Ovary (tissue), 9 donors: ENCODE measurements around the gene CLTB. TPM values are rescaled to one million over a fixed set of nuclear protein-coding genes. Genes with fewer than 3 reads are reported as not detected.

Experiments
- DNase-seq, 5 donors: peaks; one replicate each; pipeline ENCODE4 v3.0.0-alpha.2; 2019 to 2020
- H3K27ac ChIP-seq, 2 donors: fragments of 200-600 bp; one replicate each; pipeline versions ENCODE4 v1.5.1 to v1.8.0; 2019 to 2022
- H3K27me3 ChIP-seq: fragments of 200-600 bp; one replicate; pipeline ENCODE4 v1.8.0; 2022
- H3K36me3 ChIP-seq: fragments of 200-600 bp; sonication (generic); one replicate; pipeline ENCODE4 v1.5.1; 2019
- H3K4me1 ChIP-seq: one replicate; pipeline ENCODE4 v1.8.1; 2013; ENCODE audit warnings: mild to moderate bottlenecking, moderate library complexity; ENCODE audit not compliant: insufficient read depth
- H3K4me3 ChIP-seq: fragments of 200-600 bp; sonication (generic); one replicate; pipeline ENCODE4 v1.5.1; 2017
- H3K9me3 ChIP-seq, 2 donors: fragments of 200-600 bp in 1 of 2; sonication (generic) in 1 of 2; one replicate each; pipeline versions ENCODE4 v1.5.1 to v1.8.1; 2013 to 2019; ENCODE audit warnings: mild to moderate bottlenecking in 1 of 2, moderate library complexity in 1 of 2
- EP300 ChIP-seq: sonication (generic); formaldehyde crosslinking; IDR thresholded peaks from one replicate; pipeline ENCODE4 v1.6.1; 2017; ENCODE audit warnings: antibody characterized with exemption
- POLR2A ChIP-seq: fragments of 450-650 bp; IDR thresholded peaks from one replicate; pipeline ENCODE4 v1.6.1; 2017; ENCODE audit warnings: antibody characterized with exemption, mild to moderate bottlenecking, moderate library complexity
- WGBS, 3 donors: extraction: QIAGEN DNeasy Blood & Tissue Kit in 1 of 3; methylation state at CpG; one replicate each; pipeline versions ENCODE4 v1.1.5 to v1.1.7; 2013 to 2017; 5-methylcytosine and 5-hydroxymethylcytosine counted together
- intact Hi-C, 4 donors: fragments of 100-400 bp; cut with DNase I; formaldehyde crosslinking; loops; one replicate each; pipeline versions ENCODE4 v1.11.0 to v1.15.1; 2022 to 2023
- polyA plus RNA-seq, 2 donors: library from polyadenylated mRNA; stranded (reverse); fragments of 200-250 nt in 1 of 2; fragments of 350-450 nt in 1 of 2; fragmentation: Illumina TruSeq in 1 of 2; extraction: RNeasy Lipid Tissue Mini Kit (QIAGEN cat#74804) in 1 of 2; gene quantifications; one replicate each; pipeline ENCODE4 v1.2.3, GENCODE V29; 2013 to 2014
- total RNA-seq, 7 donors: library from RNA; depleted of rRNA in 2 of 7; stranded (reverse); fragments of >200 nt in 2 of 7; fragmentation: NEBNext Ultra II Directional in 3 of 7; extraction: Animal tissue kit (Norgen Biotek cat#: 25700) in 3 of 7; gene quantifications; one replicate each; pipeline versions ENCODE4 v1.1.0 to v1.2.4, GENCODE V29; 2016 to 2023
- TF ChIP-seq, protein P1 (sequence below), 3 donors: fragments of 450-650 bp in 2 of 3; fragments of 200-600 bp in 1 of 3; IDR thresholded peaks; one replicate each; pipeline versions ENCODE4 v1.5.1 to v1.8.0; 2016 to 2022; ENCODE audit warnings: antibody characterized with exemption in 3 of 3, mild to moderate bottlenecking in 1 of 3
- donor health status: DM: no; HTN: no; CAD: no; lungs with moderate emphysema.
- donor health status: DM: no; HTN: no; CAD: no.
- donor health status: Bipolar disorder and iron deficiency.
- donor health status: DM: yes; HTN: yes; CAD: no.
- donor health status: DM: no; HTN: no; CAD: no.
- donor health status: DM: yes; HTN: yes; CAD: no.

The CLTB gene
- total and polyA plus RNA-seq, 9 donors: 35.9 to 138 (median 112) TPM

- TF ChIP-seq POLR2A (no peak), EP300 (no peak)
- TF ChIP-seq, protein P1, sequence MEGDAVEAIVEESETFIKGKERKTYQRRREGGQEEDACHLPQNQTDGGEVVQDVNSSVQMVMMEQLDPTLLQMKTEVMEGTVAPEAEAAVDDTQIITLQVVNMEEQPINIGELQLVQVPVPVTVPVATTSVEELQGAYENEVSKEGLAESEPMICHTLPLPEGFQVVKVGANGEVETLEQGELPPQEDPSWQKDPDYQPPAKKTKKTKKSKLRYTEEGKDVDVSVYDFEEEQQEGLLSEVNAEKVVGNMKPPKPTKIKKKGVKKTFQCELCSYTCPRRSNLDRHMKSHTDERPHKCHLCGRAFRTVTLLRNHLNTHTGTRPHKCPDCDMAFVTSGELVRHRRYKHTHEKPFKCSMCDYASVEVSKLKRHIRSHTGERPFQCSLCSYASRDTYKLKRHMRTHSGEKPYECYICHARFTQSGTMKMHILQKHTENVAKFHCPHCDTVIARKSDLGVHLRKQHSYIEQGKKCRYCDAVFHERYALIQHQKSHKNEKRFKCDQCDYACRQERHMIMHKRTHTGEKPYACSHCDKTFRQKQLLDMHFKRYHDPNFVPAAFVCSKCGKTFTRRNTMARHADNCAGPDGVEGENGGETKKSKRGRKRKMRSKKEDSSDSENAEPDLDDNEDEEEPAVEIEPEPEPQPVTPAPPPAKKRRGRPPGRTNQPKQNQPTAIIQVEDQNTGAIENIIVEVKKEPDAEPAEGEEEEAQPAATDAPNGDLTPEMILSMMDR (IDR thresholded peaks at IDR 0.05): no peak
- Histone ChIP-seq H3K27ac (peak overlapping the region in 1 of 2 donors; percentile 45), H3K9me3 (no peaks in the 10 kb centered on the region), H3K27me3 (no peaks in the 10 kb centered on the region), H3K4me1 (peaks cover 8% of the 10 kb centered on the region), H3K36me3 (no peaks in the 10 kb centered on the region), H3K4me3 (no peak overlapping the region)
- no peak for DNase-seq
- intact Hi-C loops: loop anchor here in 1 of 4 donors (10.0 kb wide), 1 partner anchor 132 kb away; the partner anchor contains the start of gene CDHR2
- WGBS, 3 donors: 32 to 70% (median 68%) methylated on average over 2 of the region's 2 CpGs
Observed at GRCh38 chr5:176413255-176413565, 3.1 kb downstream of the CLTB start.

- Histone ChIP-seq H3K9me3 (no peaks in the 10 kb centered on the region), H3K36me3 (no peaks in the 10 kb centered on the region), H3K27ac (no peak overlapping the region), H3K27me3 (no peaks in the 10 kb centered on the region), H3K4me1 (peaks cover 11% of the 10 kb centered on the region), H3K4me3 (no peak overlapping the region)
- DNase-seq: no peak
- WGBS, 3 donors: 63 to 77% (median 75%) methylated on average over 10 of the region's 10 CpGs
- TF ChIP-seq EP300 (no peak), POLR2A (no peak)
- TF ChIP-seq, protein P1 (IDR thresholded peaks at IDR 0.05): no peak
- intact Hi-C loops: loop anchor here in 1 of 4 donors (10.0 kb wide), 1 partner anchor 132 kb away; the partner anchor contains the start of gene CDHR2
Observed at GRCh38 chr5:176412517-176413254, 3.7 kb downstream of the CLTB start.

DNA sequence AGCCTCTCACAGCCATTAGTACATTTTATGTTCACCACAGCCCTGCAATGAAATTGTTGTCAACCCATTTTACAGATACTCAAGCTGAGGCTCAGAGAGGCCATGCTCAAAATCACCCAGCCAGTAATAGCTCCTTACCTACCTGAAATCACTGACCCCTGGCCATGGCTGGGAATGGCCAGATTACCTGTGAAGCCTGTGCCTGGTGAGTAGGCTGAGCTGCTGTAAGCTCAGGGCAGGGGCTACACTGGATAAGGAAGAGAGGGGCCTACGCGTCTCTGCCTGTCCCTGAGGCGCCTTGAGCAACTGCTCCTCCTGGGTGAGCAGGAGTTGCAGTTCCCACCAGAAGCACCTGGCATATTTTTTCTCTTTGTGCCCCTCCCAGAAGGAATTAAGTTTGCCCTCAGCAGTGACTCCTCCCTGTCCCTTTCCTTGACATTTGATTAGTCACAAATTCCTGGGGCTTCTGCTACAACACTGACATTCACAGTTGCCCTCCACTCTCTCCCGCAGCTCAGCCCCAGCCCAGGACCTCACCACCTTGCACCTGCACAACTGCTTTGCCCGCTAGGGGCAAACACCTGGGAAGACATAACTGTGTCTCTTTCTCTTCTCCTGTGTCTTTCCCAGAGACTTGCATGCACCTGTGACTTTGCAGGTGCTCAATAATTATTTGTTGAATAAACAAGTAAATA lies 5.7 kb downstream of the CLTB start:
- intact Hi-C loops: loop anchor here in 1 of 4 donors (10.0 kb wide), 1 partner anchor 134 kb away; the partner anchor contains the start of gene CDHR2
- H3K4me3 ChIP-seq: no peak overlapping the region
- TF ChIP-seq EP300: no peak
- no peak for TF ChIP-seq POLR2A
- TF ChIP-seq, protein P1 (IDR thresholded peaks at IDR 0.05): no peak
- H3K27ac ChIP-seq: no peak overlapping the region
- no peak for DNase-seq
- no peaks in the 10 kb centered on the region for H3K9me3 ChIP-seq
- H3K36me3 ChIP-seq: no peaks in the 10 kb centered on the region
- peaks cover 10% of the 10 kb centered on the region for H3K4me1 ChIP-seq
- WGBS, 3 donors: 91 to 97% (median 96%) methylated on average over 5 of the region's 5 CpGs
- H3K27me3 ChIP-seq: no peaks in the 10 kb centered on the region

GRCh38 chr5:176409765-176410164 lies 6.6 kb downstream of the CLTB start:
- no peaks in the 10 kb centered on the region for H3K36me3 ChIP-seq
- no peak for DNase-seq
- TF ChIP-seq EP300 (no peak), POLR2A (no peak)
- TF ChIP-seq, protein P1 (IDR thresholded peaks at IDR 0.05): no peak
- 91 to 94% (median 93%) methylated on average over 4 of the region's 4 CpGs for WGBS, 3 donors
- no peaks in the 10 kb centered on the region for H3K27me3 ChIP-seq
- H3K4me1 ChIP-seq: peaks cover 6% of the 10 kb centered on the region
- H3K4me3 ChIP-seq: no peak overlapping the region
- intact Hi-C loops: loop anchor here in 2 of 4 donors (2.0 to 10.0 kb wide), 2 partner anchors 47 to 135 kb away; partner anchors contain the start of gene CDHR2 (in 1 of the 2)
- H3K27ac ChIP-seq: no peak overlapping the region
- no peaks in the 10 kb centered on the region for H3K9me3 ChIP-seq
